HepG2 (cell line): ENCODE measurements around the gene CLDN14. TPM values are rescaled to one million over a fixed set of nuclear protein-coding genes. Genes with fewer than 3 reads are reported as not detected.

Experiments
- ATAC-seq: fragments of 200-7000 bp; cut with Tn5 transposase; 3 replicates; pipeline ENCODE4 v1.9.1; 2020; ENCODE audit warnings: mild to moderate bottlenecking, moderate library complexity
- BruUV-seq: library from RNA; stranded (reverse); fragments of 400-500 nt; replicated peaks from 2 replicates; lab custom pipeline; 2021; lab: Mats Ljungman, UMichigan
- CTCF ChIA-PET: fragments of 300-600 bp; formaldehyde crosslinking; extraction: SDS; loops from one replicate; lab custom pipeline; 2021; ENCODE audit warnings: low total read pairs, inconsistent platforms, low intra/inter-chr PET ratio; lab: Yijun Ruan, JAX
- POLR2A ChIA-PET: fragments of 350-600 bp; sonication (Branson Sonifier 250); formaldehyde crosslinking; loops from one replicate; lab custom pipeline; 2020; ENCODE audit warnings: antibody characterized with exemption, inconsistent platforms; lab: Yijun Ruan, JAX
- DNase-seq: peaks from one replicate; pipeline ENCODE4 v3.0.0-alpha.2; 2015; ENCODE audit warnings: low spot score
- FAIRE-seq: peaks from 3 replicates; lab custom pipeline; 2011; peaks lifted over from hg19 to GRCh38; lab: Jason Lieb, UNC
- H2AFZ ChIP-seq: one replicate; pipeline ENCODE4 v1.6.1; 2011; ENCODE audit warnings: low read length, inconsistent platforms
- H3K27ac ChIP-seq: fragments of 300-600 bp; 3 replicates; pipeline ENCODE4 v1.8.0; 2011; ENCODE audit warnings: mixed run types, mild to moderate bottlenecking, mixed read lengths, low read length, inconsistent platforms; ENCODE audit not compliant: insufficient read depth; ENCODE audit errors: extremely low read length
- H3K27me3 ChIP-seq, 2 experiments: fragments of 200-600 bp in 1 of 2; 2 replicates in 1 of 2; 3 replicates in 1 of 2; pipeline versions ENCODE4 v1.6.0 to v1.8.0; 2011; ENCODE audit warnings: low read length in 2 of 2, mild to moderate bottlenecking in 2 of 2, moderate library complexity in 2 of 2, inconsistent platforms in 1 of 2; ENCODE audit not compliant: insufficient read depth in 2 of 2, control insufficient read depth in 1 of 2
- H3K36me3 ChIP-seq, 2 experiments: fragments of 200-600 bp in 1 of 2; replicated peaks in 1 of 2; 2 replicates in 1 of 2; 3 replicates in 1 of 2; pipeline versions ENCODE4 v1.5.1 to v1.8.0; 2011; ENCODE audit warnings: low read length in 2 of 2, inconsistent platforms in 1 of 2; ENCODE audit not compliant: insufficient read depth in 2 of 2, control insufficient read depth in 1 of 2
- H3K4me1 ChIP-seq: 2 replicates; pipeline ENCODE4 v1.5.1; 2012; ENCODE audit warnings: low read length, inconsistent platforms; ENCODE audit not compliant: insufficient read depth
- H3K4me2 ChIP-seq: 2 replicates; pipeline ENCODE4 v1.6.0; 2011; ENCODE audit warnings: low read depth, low read length, inconsistent platforms
- H3K4me3 ChIP-seq, 3 experiments: fragments of 200-600 bp in 1 of 3; sonication (generic), shearing (Covaris generic) in 1 of 3; replicated peaks in 1 of 3; 2 replicates each; pipeline ENCODE4 v1.5.1; 2011 to 2016; ENCODE audit warnings: low read length in 3 of 3, inconsistent platforms in 2 of 3, low read depth in 2 of 3, mild to moderate bottlenecking in 2 of 3, control low read depth in 1 of 3, mixed read lengths in 1 of 3; ENCODE audit not compliant: insufficient read depth in 1 of 3
- H3K79me2 ChIP-seq: one replicate; pipeline ENCODE4 v1.6.1; 2011; ENCODE audit warnings: low read length, inconsistent platforms; ENCODE audit not compliant: insufficient read depth
- H3K9ac ChIP-seq: 2 replicates; pipeline ENCODE4 v1.6.0; 2011; ENCODE audit warnings: mild to moderate bottlenecking, low read depth, low read length, inconsistent platforms; ENCODE audit not compliant: insufficient read depth
- H3K9me3 ChIP-seq: 2 replicates; pipeline ENCODE4 v1.5.1; 2012; ENCODE audit warnings: mild to moderate bottlenecking, low read length
- H4K20me1 ChIP-seq: 2 replicates; pipeline ENCODE4 v1.6.0; 2011; ENCODE audit warnings: inconsistent platforms, mild to moderate bottlenecking, low read length, moderate library complexity; ENCODE audit not compliant: insufficient read depth
- AKAP8 ChIP-seq: sonication (generic); formaldehyde crosslinking; IDR thresholded peaks from 2 replicates; pipeline ENCODE4 v1.5.1; 2020; ENCODE audit warnings: mild to moderate bottlenecking, missing genetic modification reagents
- BCL6 ChIP-seq: IDR thresholded peaks from 2 replicates; pipeline ENCODE4 v1.6.1; 2016; ENCODE audit warnings: missing genetic modification reagents, missing compliant biosample characterization
- CCAR2 ChIP-seq: fragments of 200-400 bp; formaldehyde crosslinking; optimal IDR thresholded peaks from 2 replicates; pipeline ENCODE3; 2018; ENCODE audit warnings: low read depth, mild to moderate bottlenecking, low read length, moderate library complexity
- SALL1 ChIP-seq: sonication (generic); formaldehyde crosslinking; IDR thresholded peaks from 2 replicates; pipeline ENCODE4 v1.8.0; 2022; ENCODE audit warnings: mild to moderate bottlenecking, missing genetic modification reagents
- SMARCC2 ChIP-seq: fragments of 450-650 bp; IDR thresholded peaks from 2 replicates; pipeline ENCODE4 v1.6.1; 2017; ENCODE audit warnings: antibody characterized with exemption, mild to moderate bottlenecking
- ZNF10 ChIP-seq: sonication (generic); formaldehyde crosslinking; IDR thresholded peaks from 2 replicates; pipeline ENCODE4 v1.4.0; 2020; ENCODE audit warnings: mild to moderate bottlenecking, low read depth, missing genetic modification reagents, borderline replicate concordance
- ZNF530 ChIP-seq: sonication (generic); formaldehyde crosslinking; IDR thresholded peaks from 2 replicates; pipeline ENCODE4 v1.5.0; 2020; ENCODE audit warnings: low read depth, mild to moderate bottlenecking, missing genetic modification reagents
- ZSCAN30 ChIP-seq: sonication (generic); formaldehyde crosslinking; IDR thresholded peaks from 2 replicates; pipeline ENCODE4 v1.5.0; 2020; ENCODE audit warnings: mild to moderate bottlenecking, missing genetic modification reagents
- WGBS: methylation state at CpG from one replicate; pipeline ENCODE4 v1.1.6; 2017; ENCODE audit warnings: low lambda C conversion rate; 5-methylcytosine and 5-hydroxymethylcytosine counted together
- in situ Hi-C: cut with HindIII; loops from 2 replicates; pipeline ENCODE4 v1.10.0; 2017; ENCODE audit warnings: low pct_unique_long_range_greater_than_20kb; ENCODE audit not compliant: extremely low pct_ligation_motif_present
- intact Hi-C: fragments of 100-400 bp; cut with micrococcal nuclease; formaldehyde crosslinking; loops from one replicate; pipeline ENCODE4 v1.10.0; 2022; ENCODE audit not compliant: unreplicated experiment
- polyA plus RNA-seq, 8 experiments: library from polyadenylated mRNA; depleted of rRNA in 3 of 8; stranded (reverse) in 7 of 8; unstranded in 1 of 8; fragments of >200 nt; fragmentation: Illumina TruSeq in 4 of 8; extraction: Trizol in 4 of 8; gene quantifications; 2 replicates each; pipeline versions ENCODE4 v1.2.1 to v1.2.3, GENCODE V29; 2011 to 2016; ENCODE audit warnings: low read depth in 4 of 8, missing spikeins in 1 of 8, mixed read lengths in 1 of 8; ENCODE audit not compliant: insufficient read depth in 1 of 8
- total RNA-seq, 5 experiments: library from RNA; depleted of rRNA; stranded (reverse); fragments of >200 nt; fragmentation: Illumina TruSeq; extraction: Trizol; gene quantifications; 2 replicates each; pipeline ENCODE4 v1.2.3, GENCODE V29; 2016; ENCODE audit warnings: low read depth in 1 of 5
- TF ChIP-seq, protein P1 (sequence below): sonication (generic); formaldehyde crosslinking; IDR thresholded peaks from 2 replicates; pipeline ENCODE4 v1.5.0; 2020; ENCODE audit warnings: mild to moderate bottlenecking, low read depth, missing genetic modification reagents, borderline replicate concordance

CLDN14 gene
- total and polyA plus RNA-seq, 2 of the 13 experiments (the other 11 are each of a cell fraction or from before 2014, with no cell fraction given) = 1.1 to 1.4 TPM

DNA sequence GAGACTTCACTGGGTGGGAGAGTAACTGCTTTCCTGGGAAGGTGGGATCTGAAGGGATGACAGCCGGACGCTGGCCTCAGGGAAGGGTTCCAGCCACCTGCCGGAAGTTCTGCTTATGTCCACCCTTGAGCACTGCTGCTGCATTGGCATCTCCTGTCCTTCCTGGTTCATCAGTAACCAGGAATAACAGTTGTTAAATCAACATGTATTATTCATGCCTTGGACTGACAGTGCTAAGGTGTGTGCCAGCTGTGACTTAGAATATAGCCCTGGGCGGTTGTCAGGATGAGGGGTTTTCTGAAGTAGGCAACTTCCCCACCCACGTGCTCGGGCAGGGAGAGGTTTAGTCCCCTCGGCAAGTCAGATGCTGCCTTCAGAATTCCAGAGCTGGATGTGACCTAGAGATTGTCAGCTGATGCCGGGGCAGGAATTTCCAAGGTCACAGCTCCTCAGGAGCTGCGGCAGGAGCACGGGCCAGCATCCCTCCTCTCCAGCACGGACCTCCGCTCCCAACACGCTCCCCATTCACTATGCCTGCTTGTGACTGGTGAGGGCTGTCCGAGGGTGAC, 17.9 kb downstream of the CLDN14 start (continued):
- no peak for TF ChIP-seq ZNF530 (CRISPR knock-in tag)

DNA sequence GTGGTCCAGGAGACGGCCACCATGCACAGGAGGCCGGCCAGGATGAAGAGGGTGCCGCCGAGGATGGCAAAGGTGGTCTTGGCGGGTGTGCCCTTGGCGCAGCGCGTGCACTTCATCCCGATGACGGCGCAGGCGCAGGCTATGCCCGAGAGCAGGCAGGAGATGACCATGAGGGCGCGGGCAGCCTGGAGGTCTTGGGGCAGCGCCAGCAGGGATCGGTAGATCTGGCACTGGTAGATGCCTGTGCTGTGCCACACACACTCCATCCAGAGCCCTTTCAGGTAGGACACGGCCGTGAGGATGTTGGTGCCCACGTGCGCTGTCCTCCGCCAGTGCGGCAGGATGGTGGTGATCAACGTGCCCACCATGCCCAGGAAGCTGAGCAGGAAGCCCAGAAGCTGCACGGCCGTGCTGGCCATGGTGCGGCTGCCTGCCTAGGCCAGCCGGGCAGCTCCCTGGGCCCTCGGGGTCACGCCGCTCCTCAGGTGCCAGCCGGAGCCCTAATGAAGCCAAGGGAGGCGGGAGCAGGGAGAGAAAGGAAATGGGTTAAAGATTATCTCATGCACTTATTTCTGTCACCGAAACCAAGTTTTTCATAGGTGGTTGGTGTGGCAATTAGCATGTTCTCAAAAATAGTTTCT, 18.5 kb downstream of the CLDN14 start:
- FAIRE-seq = no peak
- Histone ChIP-seq H4K20me1 (no peaks in the 10 kb centered on the region), H3K4me1 (peaks cover 2% of the 10 kb centered on the region; the same call in 1 of the 2 replicates), H3K9ac (no peak overlapping the region), H3K9me3 (no peaks in the 10 kb centered on the region), H3K27ac (no peak overlapping the region), H3K4me2 (no peak overlapping the region), H3K79me2 (no peaks in the 10 kb centered on the region), H3K27me3 (no peaks in the 10 kb centered on the region), H3K4me3 (no peak overlapping the region), H2AFZ (no peak overlapping the region), H3K36me3 (no peaks in the 10 kb centered on the region)
- BruUV-seq = no TSS peak
- 89% methylated on average over 22 of the region's 34 CpGs for WGBS
- no peak for DNase-seq
- intact Hi-C loops = no loop called here
- no peak for ATAC-seq
- CTCF ChIA-PET = no interaction called here
- TF ChIP-seq SMARCC2 = no peak
- TF ChIP-seq, protein P1, sequence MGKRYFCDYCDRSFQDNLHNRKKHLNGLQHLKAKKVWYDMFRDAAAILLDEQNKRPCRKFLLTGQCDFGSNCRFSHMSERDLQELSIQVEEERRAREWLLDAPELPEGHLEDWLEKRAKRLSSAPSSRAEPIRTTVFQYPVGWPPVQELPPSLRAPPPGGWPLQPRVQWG (CRISPR knock-in tag) = no peak
- no peak for TF ChIP-seq ZSCAN30
- TF ChIP-seq ZNF10 = no peak
- no peak for TF ChIP-seq SALL1
- TF ChIP-seq BCL6 = no peak
- no peak for TF ChIP-seq AKAP8 (CRISPR knock-in tag)
- no peak for TF ChIP-seq CCAR2
- in situ Hi-C loops = no loop called here
- POLR2A ChIA-PET = no interaction called here
